HG03039 (cell line): Measurements from ENCODE around the gene ARHGAP11B.
"Not testable (repeated sequence)": the region's sequence is repeated elsewhere in the genome, so short reads cannot be mapped to it uniquely, and the experiment has no call there.

Experiments
- ATAC-seq: cut with Tn5 transposase; IDR thresholded peaks from one replicate; pipeline ENCODE4 v1.9.1; 2021; ENCODE audit warnings: mild to moderate bottlenecking, moderate library complexity; ENCODE audit not compliant: unreplicated experiment

ARHGAP11B gene

GRCh38 chr15:30625436-30626193 lies at the start of gene ARHGAP11B:
Gene ARHGAP11B, plus strand, starts transcription at chr15:30626128.
- peak; percentile 94 for ATAC-seq

GRCh38 chr15:30579394-30579970 lies 46.4 kb upstream of the ARHGAP11B start:
- ATAC-seq = not testable (repeated sequence)

GRCh38 chr15:30580716-30581115 lies 45.2 kb upstream of the ARHGAP11B start:
- ATAC-seq = not testable (repeated sequence)

- not testable (repeated sequence) for ATAC-seq
Measured at GRCh38 chr15:30598953-30599352, 27.0 kb upstream of the ARHGAP11B start.

GRCh38 chr15:30603796-30604195 lies 22.1 kb upstream of the ARHGAP11B start, which contains the start of gene GOLGA8H:
Gene GOLGA8H, plus strand, starts transcription at chr15:30604028. Its CDS starts 98 bp downstream, at chr15:30604126.
- ATAC-seq = not testable (repeated sequence)

GRCh38 chr15:30612271-30612670 lies 13.7 kb upstream of the ARHGAP11B start:
- ATAC-seq = not testable (repeated sequence)

GRCh38 chr15:30621342-30621741 lies 4.6 kb upstream of the ARHGAP11B start:
- not testable (repeated sequence) for ATAC-seq

- ATAC-seq = peak; percentile 4
Measured at GRCh38 chr15:30626194-30626565, 252 bp downstream of the ARHGAP11B start.

- not testable (repeated sequence) for ATAC-seq
Measured at GRCh38 chr15:30626632-30627031, 704 bp downstream of the ARHGAP11B start.

GRCh38 chr15:30650012-30650929 lies 24.3 kb downstream of the ARHGAP11B start:
- peak; percentile 96 for ATAC-seq

GRCh38 chr15:30661154-30661553 lies 35.2 kb downstream of the ARHGAP11B start:
- not testable (repeated sequence) for ATAC-seq

GRCh38 chr15:30669621-30670020 lies 43.7 kb downstream of the ARHGAP11B start:
- ATAC-seq = not testable (repeated sequence)

GRCh38 chr15:30670056-30670455 lies 44.1 kb downstream of the ARHGAP11B start:
- no peak for ATAC-seq

GRCh38 chr15:30671309-30671708 lies 45.4 kb downstream of the ARHGAP11B start:
- ATAC-seq = no peak

- ATAC-seq = no peak
Measured at GRCh38 chr15:30675126-30675525, 49.2 kb downstream of the ARHGAP11B start.

- ATAC-seq = not testable (repeated sequence)
Measured at GRCh38 chr15:30675891-30676290, 50.0 kb downstream of the ARHGAP11B start.

GRCh38 chr15:30680997-30681396 lies 55.1 kb downstream of the ARHGAP11B start:
- ATAC-seq = not testable (repeated sequence)

GRCh38 chr15:30685709-30686285 lies 59.9 kb downstream of the ARHGAP11B start:
- ATAC-seq = not testable (repeated sequence)

GRCh38 chr15:30686651-30687050 lies 60.7 kb downstream of the ARHGAP11B start:
- ATAC-seq = not testable (repeated sequence)
